Activated CD4-positive, alpha-beta T cell treated with anti-CD3 and anti-CD28 coated beads, Interleukin-2, amount 50 U/mL, for 48 hours (primary cell): ENCODE results near the gene SERHL2.
"Not testable (repeated sequence)": the region's sequence is repeated elsewhere in the genome, so short reads cannot be mapped to it uniquely, and the experiment has no call there.

Source experiments
- DNase-seq, 2 experiments: peaks; one replicate each; pipeline ENCODE4 v3.0.0-alpha.2; 2020

SERHL2 gene

GRCh38 chr22:42610186-42610585 is 56.4 kb downstream of the SERHL2 start:
- DNase-seq, result no peak

- DNase-seq, result no peak
Measured at GRCh38 chr22:42611051-42611450, 57.3 kb downstream of the SERHL2 start.

- no peak for DNase-seq
Measured at GRCh38 chr22:42612336-42612735, 58.6 kb downstream of the SERHL2 start.

GRCh38 chr22:42613872-42614301 is 60.1 kb downstream of the SERHL2 start:
- no peak for DNase-seq

- peak; percentile 98 to 99 for DNase-seq
Measured at GRCh38 chr22:42614312-42615091, 60.7 kb downstream of the SERHL2 start, which contains the start of gene POLDIP3. POLDIP3 (minus strand) TSS chr22:42614883; CDS start chr22:42614857, 26 bp downstream.

GRCh38 chr22:42615092-42615859 is 61.5 kb downstream of the SERHL2 start:
- DNase-seq, result peak; percentile 87 to 91

GRCh38 chr22:42615860-42616175 is 62.1 kb downstream of the SERHL2 start:
- not testable (repeated sequence) for DNase-seq

- DNase-seq, result no peak
Measured at GRCh38 chr22:42617155-42617983, 63.6 kb downstream of the SERHL2 start.

GRCh38 chr22:42619261-42620063 is 65.7 kb downstream of the SERHL2 start:
- no peak for DNase-seq

GRCh38 chr22:42620084-42620483 is 66.3 kb downstream of the SERHL2 start:
- DNase-seq, result no peak

GRCh38 chr22:42621505-42622002 is 67.8 kb downstream of the SERHL2 start:
- DNase-seq, result peak; percentile 64 to 70

- no peak for DNase-seq
Measured at GRCh38 chr22:42622061-42622710, 68.4 kb downstream of the SERHL2 start.

GRCh38 chr22:42623301-42623751 is 69.6 kb downstream of the SERHL2 start:
- DNase-seq, result no peak
